ENCODE data around the gene CNOT6L.
"Not testable (repeated sequence)": the region's sequence is repeated elsewhere in the genome, so short reads cannot be mapped to it uniquely, and the experiment has no call there.

Gene CNOT6L

GRCh38 chr4:77782102-77782835 lies 36.9 kb downstream of the CNOT6L start:
- no peak for DNase-seq (ENCODE audit: low read depth in 3 of 3, low spot score in 1 of 3)

- DNase-seq (ENCODE audit: low read depth in 3 of 3, low spot score in 1 of 3), result not testable (repeated sequence)
Measured at GRCh38 chr4:77780762-77781161, 38.4 kb downstream of the CNOT6L start.

GRCh38 chr4:77777135-77777807 lies 41.9 kb downstream of the CNOT6L start:
- DNase-seq (ENCODE audit: low read depth in 3 of 3, low spot score in 1 of 3), result no peak

GRCh38 chr4:77776182-77777134 lies 42.7 kb downstream of the CNOT6L start:
- DNase-seq (ENCODE audit: low read depth in 3 of 3, low spot score in 1 of 3), result no peak

- no peak for DNase-seq (ENCODE audit: low read depth in 3 of 3, low spot score in 1 of 3)
Measured at GRCh38 chr4:77773101-77773500, 46.1 kb downstream of the CNOT6L start.

DNA sequence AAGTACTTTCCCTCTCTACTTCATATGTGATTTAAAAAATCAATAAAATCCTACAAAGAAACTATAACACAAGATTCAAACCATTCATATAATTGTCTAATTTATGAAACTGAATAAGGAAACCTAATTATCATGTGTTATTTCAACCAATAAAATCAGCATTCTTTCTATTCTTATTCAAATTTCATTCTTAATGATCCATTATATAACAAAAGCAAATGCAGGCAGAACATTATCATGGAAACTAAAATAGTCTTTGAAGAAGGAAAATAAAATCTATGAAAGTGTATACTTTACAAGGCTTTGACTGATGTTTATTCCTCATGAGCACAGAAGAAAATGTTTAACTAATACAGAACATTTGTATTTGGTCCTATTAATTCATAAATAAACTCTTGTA lies 47.6 kb downstream of the CNOT6L start:
- no peak for DNase-seq (ENCODE audit: low read depth in 3 of 3, low spot score in 1 of 3)

GRCh38 chr4:77765720-77766119 lies 53.4 kb downstream of the CNOT6L start:
- no peak for DNase-seq (ENCODE audit: low read depth in 3 of 3, low spot score in 1 of 3)

GRCh38 chr4:77762531-77762930 lies 56.6 kb downstream of the CNOT6L start:
- DNase-seq (ENCODE audit: low read depth in 3 of 3, low spot score in 1 of 3), result no peak

DNA sequence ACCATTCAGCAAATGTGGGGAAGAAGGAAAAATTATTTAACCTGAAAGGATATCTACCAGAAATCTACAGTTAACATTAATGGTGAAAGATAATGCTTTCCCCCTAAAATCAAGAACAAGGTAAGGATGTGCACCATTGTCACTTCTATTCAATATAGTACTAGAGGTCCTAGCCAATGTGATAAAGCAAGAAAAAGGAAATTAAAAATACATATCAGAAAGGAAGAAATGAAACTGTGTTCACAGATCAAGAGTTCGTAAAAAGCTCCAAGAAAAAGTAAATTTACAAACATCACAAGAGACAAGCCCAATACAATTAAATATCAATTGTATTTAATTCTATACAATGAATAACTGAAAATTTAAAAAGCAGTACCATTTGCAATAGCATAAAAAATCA lies 57.6 kb downstream of the CNOT6L start:
- no peak for DNase-seq (ENCODE audit: low read depth in 3 of 3, low spot score in 1 of 3)

DNA sequence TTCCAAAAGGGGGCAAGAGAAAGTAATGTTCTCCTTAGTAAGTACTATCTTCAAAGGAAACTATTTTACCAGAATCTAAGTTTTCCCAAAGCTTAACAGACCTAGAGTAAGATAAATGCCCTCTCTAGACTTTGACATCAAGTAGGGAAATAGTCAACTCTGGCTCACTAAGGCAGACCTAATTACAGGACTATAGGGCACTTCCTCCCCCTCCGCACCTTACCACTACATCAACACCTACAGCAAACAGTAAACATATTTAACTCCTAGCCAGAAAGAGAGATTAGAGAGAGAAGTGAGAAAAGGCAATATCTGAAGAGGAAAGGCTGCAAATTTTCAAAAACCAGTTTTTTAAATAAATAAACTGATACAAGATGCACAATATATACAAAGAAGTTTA lies 60.4 kb downstream of the CNOT6L start:
- DNase-seq (ENCODE audit: low read depth in 3 of 3, low spot score in 1 of 3), result no peak

GRCh38 chr4:77751764-77752163 lies 67.4 kb downstream of the CNOT6L start:
- DNase-seq (ENCODE audit: low read depth in 3 of 3, low spot score in 1 of 3), result no peak

GRCh38 chr4:77745792-77746191 lies 73.4 kb downstream of the CNOT6L start:
- DNase-seq (ENCODE audit: low read depth in 3 of 3, low spot score in 1 of 3), result no peak

DNA sequence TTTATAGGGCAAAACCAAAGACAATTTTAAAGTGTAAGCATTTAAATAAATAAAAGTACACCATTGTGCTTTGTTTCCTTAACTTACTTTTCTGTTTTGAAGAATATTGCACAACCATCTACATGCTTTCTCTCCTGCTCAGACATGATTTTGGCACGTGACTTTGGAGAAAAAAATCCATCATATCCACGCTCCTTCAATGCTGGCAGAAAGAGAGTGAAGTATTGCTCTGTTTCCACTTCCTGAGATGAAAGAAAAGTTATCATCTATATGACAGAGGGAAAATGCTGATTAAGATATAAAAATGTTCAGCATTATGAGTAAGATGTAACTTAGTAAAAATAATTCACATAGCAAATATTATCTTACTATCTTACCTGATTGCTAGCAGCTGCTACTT lies 77.1 kb downstream of the CNOT6L start:
- DNase-seq (ENCODE audit: low read depth in 3 of 3, low spot score in 1 of 3), result no peak

DNA sequence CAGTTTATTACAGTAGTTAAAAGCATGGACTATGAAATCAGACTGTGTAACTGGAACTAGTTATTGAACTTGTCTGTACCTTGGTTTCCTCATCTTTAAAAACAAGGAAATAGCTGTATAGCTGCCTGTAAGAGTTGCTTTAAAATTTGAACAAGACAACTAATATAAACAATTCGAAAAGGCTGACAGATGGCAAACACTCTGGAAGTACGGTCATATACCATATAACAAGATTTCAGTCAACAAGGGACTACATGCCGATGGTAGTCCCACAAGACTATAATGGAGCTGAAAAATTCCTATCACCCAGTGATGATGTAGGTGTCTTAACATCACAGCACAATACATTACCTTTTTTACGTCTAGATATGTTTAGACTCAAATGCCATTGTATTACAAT lies 78.7 kb downstream of the CNOT6L start:
- no peak for DNase-seq (ENCODE audit: low read depth in 3 of 3, low spot score in 1 of 3)

- DNase-seq (ENCODE audit: low read depth in 3 of 3, low spot score in 1 of 3), result no peak
Measured at GRCh38 chr4:77734928-77735327, 84.2 kb downstream of the CNOT6L start.

DNA sequence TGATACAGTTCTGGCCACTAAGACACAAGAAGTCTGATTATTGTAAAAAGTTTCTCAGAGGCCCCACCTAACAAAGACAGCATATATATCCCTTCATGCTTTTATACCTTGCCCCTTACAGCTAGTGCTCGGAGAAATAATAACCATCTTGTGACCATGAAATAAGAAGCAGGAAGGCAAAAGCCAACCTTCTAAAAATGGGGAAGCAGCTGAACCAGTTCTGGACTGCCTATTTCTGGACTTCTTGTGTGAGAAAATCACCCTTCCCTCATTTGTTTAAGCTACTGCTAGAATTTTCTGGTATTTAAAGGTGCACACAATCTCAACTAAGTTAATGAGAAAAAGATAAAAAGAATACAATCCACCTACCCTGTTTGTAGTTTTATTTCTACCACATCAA lies 87.5 kb downstream of the CNOT6L start:
- no peak for DNase-seq (ENCODE audit: low read depth in 3 of 3, low spot score in 1 of 3)

GRCh38 chr4:77728420-77728819 lies 90.7 kb downstream of the CNOT6L start:
- DNase-seq (ENCODE audit: low read depth in 3 of 3, low spot score in 1 of 3), result no peak

GRCh38 chr4:77721073-77721472 lies 98.1 kb downstream of the CNOT6L start:
- DNase-seq (ENCODE audit: low read depth in 3 of 3, low spot score in 1 of 3), result no peak

GRCh38 chr4:77718500-77718899 lies 100.7 kb downstream of the CNOT6L start:
- DNase-seq (ENCODE audit: low read depth in 3 of 3, low spot score in 1 of 3), result not testable (repeated sequence)

DNA sequence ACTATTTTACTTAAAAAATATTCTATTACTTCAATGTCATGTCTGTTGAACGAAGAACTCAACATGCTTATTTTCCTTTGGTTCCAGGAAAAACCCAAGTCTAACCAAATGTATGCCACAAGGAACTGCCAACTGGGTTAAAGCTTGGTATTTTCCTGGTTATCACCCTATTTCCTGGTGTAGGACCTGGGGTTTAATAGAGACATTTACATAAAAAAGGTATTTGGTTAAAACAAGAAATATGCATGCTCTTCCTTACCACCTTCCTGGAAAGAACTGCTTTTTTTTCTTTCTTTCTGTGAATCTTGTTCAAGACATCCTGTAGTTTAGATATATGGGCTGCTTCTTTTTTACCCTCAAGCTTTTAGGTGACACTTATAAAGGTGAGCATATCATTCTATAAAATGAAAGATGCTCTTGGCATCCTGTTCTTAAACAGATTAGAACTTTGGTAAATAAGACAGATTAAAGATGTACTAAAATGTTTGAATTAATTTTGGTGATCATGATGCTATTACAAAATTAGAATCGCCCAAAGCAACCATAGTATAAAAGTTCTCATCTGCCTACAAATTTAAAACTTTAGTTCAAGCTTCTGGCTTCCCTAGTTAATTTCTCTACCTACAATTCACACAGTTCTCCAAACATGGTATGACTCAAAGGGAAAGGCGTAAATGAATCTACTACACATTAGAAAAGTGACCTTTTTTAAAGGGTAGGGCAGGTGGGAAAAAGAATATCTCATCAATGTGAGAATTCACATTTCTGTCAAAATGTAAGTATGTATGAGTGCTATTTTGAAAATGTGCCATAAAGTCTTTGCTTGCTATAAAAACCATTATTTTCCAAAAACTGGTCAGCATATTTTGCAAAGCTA lies 103.5 kb downstream of the CNOT6L start:
- no peak for DNase-seq (ENCODE audit: low read depth in 3 of 3, low spot score in 1 of 3)

- no peak for DNase-seq (ENCODE audit: low read depth in 3 of 3, low spot score in 1 of 3)
Measured at GRCh38 chr4:77714514-77714913, 104.7 kb downstream of the CNOT6L start.
